DMS114 treated with DMSO at 0.1 percent for 48 hours (cell line): ENCODE data around the gene HINT1.

Experiments used
- DNase-seq: peaks from one replicate; lab custom pipeline; 2025; ENCODE audit not compliant: unreplicated experiment; lab: John Stamatoyannopoulos, UW

The HINT1 gene

DNA sequence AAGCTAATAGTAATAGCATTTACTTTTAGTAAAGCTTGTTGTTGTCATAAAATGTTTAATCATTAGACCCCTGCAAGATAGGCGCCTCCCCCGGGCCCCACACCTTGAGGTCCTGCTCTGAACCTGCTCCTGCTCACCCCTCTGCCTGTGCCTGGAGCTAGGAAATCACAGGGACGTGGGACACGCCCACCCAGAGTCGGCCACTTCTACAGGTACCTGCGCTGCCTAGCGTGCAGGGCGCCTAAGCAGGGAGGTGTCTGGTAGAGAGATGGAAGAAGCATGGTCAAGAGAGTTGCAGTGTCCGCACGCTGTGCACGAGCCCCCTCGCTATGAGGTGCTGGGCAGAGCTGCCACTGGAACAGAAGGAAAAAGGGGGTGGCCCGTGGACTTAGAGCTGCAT, 52.6 kb downstream of the HINT1 start:
- no peak for DNase-seq

DNA sequence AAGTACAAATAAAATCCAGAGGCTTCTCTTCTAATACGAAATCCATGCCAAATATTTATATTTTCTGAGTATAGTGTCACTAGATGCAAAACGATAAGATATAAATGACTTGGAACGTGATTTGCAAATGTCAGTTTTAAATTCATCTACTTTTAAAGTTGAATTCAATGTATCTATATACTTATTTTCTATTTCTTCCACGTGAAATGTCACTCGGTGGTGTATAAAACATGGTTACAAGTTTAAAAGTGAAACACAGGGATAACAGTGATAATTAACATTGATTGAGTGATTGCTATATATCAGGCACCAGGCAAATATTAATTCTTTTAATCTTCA, 54.8 kb downstream of the HINT1 start:
- DNase-seq: no peak

DNA sequence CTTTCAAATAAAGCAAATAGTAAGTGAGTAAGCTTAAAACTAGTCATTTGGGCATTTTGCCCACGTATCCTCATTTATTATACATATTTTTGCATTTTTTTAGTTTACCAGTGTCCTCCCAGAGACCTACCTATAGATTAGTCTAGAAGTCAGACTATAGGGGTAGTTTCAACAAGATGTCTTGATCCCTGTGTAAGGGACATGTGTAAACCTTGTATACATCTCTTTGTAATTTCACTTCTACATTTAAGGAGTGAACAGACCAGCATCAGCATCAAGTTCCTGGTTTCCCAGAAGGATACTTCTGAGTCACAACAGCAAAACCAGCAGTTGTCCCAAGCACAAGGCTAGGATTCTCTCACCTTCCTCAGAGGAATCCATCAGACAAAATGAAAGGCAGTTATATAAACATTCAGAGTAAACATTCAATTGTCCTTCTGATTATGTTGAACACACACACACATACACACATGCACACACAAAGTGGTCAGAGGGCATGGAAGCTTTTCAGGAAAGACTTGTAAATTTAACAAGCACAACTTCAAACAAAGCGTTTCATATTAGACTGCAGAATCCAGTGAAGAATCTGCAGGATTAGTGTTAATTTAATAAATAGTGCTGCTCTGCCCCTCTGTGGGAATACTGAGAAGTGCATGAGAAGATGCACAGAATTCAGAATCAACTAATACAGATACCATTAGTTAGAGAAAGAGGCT, 55.4 kb downstream of the HINT1 start:
- DNase-seq: peak; percentile 60
